GM19238 (cell line): Measurements from ENCODE around the gene LRRC8C.

Source experiments
- DNase-seq: peaks from one replicate; pipeline ENCODE4 v3.0.0; 2011; ENCODE audit warnings: low spot score; ENCODE audit not compliant: insufficient read length

The LRRC8C gene

GRCh38 chr1:89762779-89763648, 130.1 kb downstream of the LRRC8C start:
- peak; percentile 75 for DNase-seq

GRCh38 chr1:89763649-89763986, 130.7 kb downstream of the LRRC8C start:
- DNase-seq, result no peak

GRCh38 chr1:89765774-89766173, 132.9 kb downstream of the LRRC8C start:
- DNase-seq, result no peak

- no peak for DNase-seq
Measured at GRCh38 chr1:89767618-89768017, 134.7 kb downstream of the LRRC8C start.
